ENCODE measurements around the gene PHLPP1. TPM values are rescaled to one million over a fixed set of nuclear protein-coding genes. Genes with fewer than 3 reads are reported as not detected.

The PHLPP1 gene
- total and polyA plus RNA-seq, 4 experiments from 2014 or later: 0.36 to 7.8 (median 6.3) TPM; not detected in 1

GRCh38 chr18:62828091-62828640 is 112.8 kb downstream of the PHLPP1 start:
- no peaks in the 10 kb centered on the region for H3K4me1 Mint-ChIP-seq
- no peak overlapping the region for H3K4me3 ChIP-seq (ENCODE audit: low read length in 2 of 2)
- DNase-seq: no peak
- intact Hi-C loops (cut with micrococcal nuclease): no loop called here
- H3K9me3 ChIP-seq (ENCODE audit: control insufficient read depth in 1 of 2, low read length in 2 of 2): no peaks in the 10 kb centered on the region
- no peaks in the 10 kb centered on the region for H3K27me3 Mint-ChIP-seq
- POLR2A ChIA-PET (ENCODE audit: partially characterized antibody): no interaction called here
- no peaks in the 10 kb centered on the region for H3K9me3 Mint-ChIP-seq
- CTCF ChIA-PET (ENCODE audit: partially characterized antibody): no interaction called here
- peak overlapping the region in 1 of 7 donors; percentile 11 for H3K27ac Mint-ChIP-seq
- no peak overlapping the region for H3K27ac ChIP-seq (ENCODE audit: low read depth, low read length)
- H3K36me3 ChIP-seq (ENCODE audit: insufficient read depth, low read length): no peaks in the 10 kb centered on the region
- no peaks in the 10 kb centered on the region for H3K4me1 ChIP-seq (ENCODE audit: insufficient read depth, low read length)
- H3K27me3 ChIP-seq (ENCODE audit: insufficient read depth, low read length): no peaks in the 10 kb centered on the region
- no peak overlapping the region for H3K4me3 Mint-ChIP-seq
- peaks cover 6 to 9% of the 10 kb centered on the region in 2 donors for H3K36me3 Mint-ChIP-seq

GRCh38 chr18:62828852-62829251 is 113.5 kb downstream of the PHLPP1 start:
- no peaks in the 10 kb centered on the region for H3K27me3 Mint-ChIP-seq
- no peaks in the 10 kb centered on the region for H3K9me3 Mint-ChIP-seq
- H3K4me1 ChIP-seq (ENCODE audit: insufficient read depth, low read length): no peaks in the 10 kb centered on the region
- no peaks in the 10 kb centered on the region for H3K27me3 ChIP-seq (ENCODE audit: insufficient read depth, low read length)
- H3K36me3 ChIP-seq (ENCODE audit: insufficient read depth, low read length): no peaks in the 10 kb centered on the region
- no peak overlapping the region for H3K27ac Mint-ChIP-seq
- H3K4me3 Mint-ChIP-seq: no peak overlapping the region
- no peak overlapping the region for H3K4me3 ChIP-seq (ENCODE audit: low read length in 2 of 2)
- no peak for DNase-seq
- POLR2A ChIA-PET (ENCODE audit: partially characterized antibody): no interaction called here
- peaks cover 0 to 2% (median 0%) of the 10 kb centered on the region in 4 donors for H3K4me1 Mint-ChIP-seq
- no peaks in the 10 kb centered on the region for H3K9me3 ChIP-seq (ENCODE audit: control insufficient read depth in 1 of 2, low read length in 2 of 2)
- intact Hi-C loops (cut with micrococcal nuclease): no loop called here
- CTCF ChIA-PET (ENCODE audit: partially characterized antibody): no interaction called here
- no peak overlapping the region for H3K27ac ChIP-seq (ENCODE audit: low read depth, low read length)
- H3K36me3 Mint-ChIP-seq: peaks cover 6 to 9% of the 10 kb centered on the region in 2 donors

- Histone ChIP-seq H3K4me3 (ENCODE audit: low read length in 2 of 2) (no peak overlapping the region), H3K27ac (ENCODE audit: low read depth, low read length) (no peak overlapping the region), H3K4me1 (ENCODE audit: insufficient read depth, low read length) (no peaks in the 10 kb centered on the region), H3K36me3 (ENCODE audit: insufficient read depth, low read length) (no peaks in the 10 kb centered on the region), H3K9me3 (ENCODE audit: control insufficient read depth in 1 of 2, low read length in 2 of 2) (no peaks in the 10 kb centered on the region), H3K27me3 (ENCODE audit: insufficient read depth, low read length) (no peaks in the 10 kb centered on the region)
- intact Hi-C loops (cut with micrococcal nuclease): no loop called here
- H3K36me3 Mint-ChIP-seq: peaks cover 6 to 9% of the 10 kb centered on the region in 2 donors
- DNase-seq: no peak
- H3K27me3 Mint-ChIP-seq: no peaks in the 10 kb centered on the region
- ChIA-PET POLR2A (ENCODE audit: partially characterized antibody) (no interaction called here), CTCF (ENCODE audit: partially characterized antibody) (no interaction called here)
- no peak overlapping the region for H3K4me3 Mint-ChIP-seq
- no peak overlapping the region for H3K27ac Mint-ChIP-seq
- H3K4me1 Mint-ChIP-seq: peaks cover 0 to 2% (median 0%) of the 10 kb centered on the region in 4 donors
- no peaks in the 10 kb centered on the region for H3K9me3 Mint-ChIP-seq
Observed at GRCh38 chr18:62829936-62830335, 114.6 kb downstream of the PHLPP1 start.

- Histone ChIP-seq H3K36me3 (ENCODE audit: insufficient read depth, low read length) (no peaks in the 10 kb centered on the region), H3K4me3 (ENCODE audit: low read length in 2 of 2) (no peak overlapping the region), H3K4me1 (ENCODE audit: insufficient read depth, low read length) (no peaks in the 10 kb centered on the region), H3K9me3 (ENCODE audit: control insufficient read depth in 1 of 2, low read length in 2 of 2) (no peaks in the 10 kb centered on the region), H3K27ac (ENCODE audit: low read depth, low read length) (no peak overlapping the region), H3K27me3 (ENCODE audit: insufficient read depth, low read length) (no peaks in the 10 kb centered on the region)
- H3K27me3 Mint-ChIP-seq: no peaks in the 10 kb centered on the region
- peaks cover 6 to 9% of the 10 kb centered on the region in 2 donors for H3K36me3 Mint-ChIP-seq
- peaks cover 0 to 2% (median 0%) of the 10 kb centered on the region in 4 donors for H3K4me1 Mint-ChIP-seq
- ChIA-PET CTCF (ENCODE audit: partially characterized antibody) (no interaction called here), POLR2A (ENCODE audit: partially characterized antibody) (no interaction called here)
- no peak overlapping the region for H3K4me3 Mint-ChIP-seq
- H3K27ac Mint-ChIP-seq: peak overlapping the region in 2 of 7 donors; percentile 0 to 25
- intact Hi-C loops (cut with micrococcal nuclease): no loop called here
- no peaks in the 10 kb centered on the region for H3K9me3 Mint-ChIP-seq
- DNase-seq: no peak
Observed at GRCh38 chr18:62832282-62832681, 116.9 kb downstream of the PHLPP1 start.

- no peak overlapping the region for H3K4me3 ChIP-seq (ENCODE audit: low read length in 2 of 2)
- Mint-ChIP-seq H3K27me3 (no peaks in the 10 kb centered on the region), H3K9me3 (no peaks in the 10 kb centered on the region), H3K27ac (peak overlapping the region in 1 of 7 donors; percentile 7), H3K36me3 (peaks cover 6 to 9% of the 10 kb centered on the region in 2 donors), H3K4me1 (peaks cover 0 to 2% (median 0%) of the 10 kb centered on the region in 4 donors), H3K4me3 (no peak overlapping the region)
- no peaks in the 10 kb centered on the region for H3K36me3 ChIP-seq (ENCODE audit: insufficient read depth, low read length)
- ChIA-PET POLR2A (ENCODE audit: partially characterized antibody) (no interaction called here), CTCF (ENCODE audit: partially characterized antibody) (no interaction called here)
- intact Hi-C loops (cut with micrococcal nuclease): no loop called here
- H3K9me3 ChIP-seq (ENCODE audit: control insufficient read depth in 1 of 2, low read length in 2 of 2): no peaks in the 10 kb centered on the region
- no peak overlapping the region for H3K27ac ChIP-seq (ENCODE audit: low read depth, low read length)
- H3K4me1 ChIP-seq (ENCODE audit: insufficient read depth, low read length): no peaks in the 10 kb centered on the region
- no peak for DNase-seq
- no peaks in the 10 kb centered on the region for H3K27me3 ChIP-seq (ENCODE audit: insufficient read depth, low read length)
Observed at GRCh38 chr18:62833494-62833893, 118.2 kb downstream of the PHLPP1 start.

- Histone ChIP-seq H3K27ac (ENCODE audit: low read depth, low read length) (no peak overlapping the region), H3K36me3 (ENCODE audit: insufficient read depth, low read length) (no peaks in the 10 kb centered on the region), H3K9me3 (ENCODE audit: control insufficient read depth in 1 of 2, low read length in 2 of 2) (no peaks in the 10 kb centered on the region), H3K4me1 (ENCODE audit: insufficient read depth, low read length) (no peaks in the 10 kb centered on the region), H3K4me3 (ENCODE audit: low read length in 2 of 2) (no peak overlapping the region), H3K27me3 (ENCODE audit: insufficient read depth, low read length) (no peaks in the 10 kb centered on the region)
- H3K27me3 Mint-ChIP-seq: no peaks in the 10 kb centered on the region
- no peak overlapping the region for H3K27ac Mint-ChIP-seq
- POLR2A ChIA-PET (ENCODE audit: partially characterized antibody): no interaction called here
- H3K4me1 Mint-ChIP-seq: peaks cover 0 to 2% (median 0%) of the 10 kb centered on the region in 4 donors
- CTCF ChIA-PET (ENCODE audit: partially characterized antibody): no interaction called here
- peaks cover 6 to 9% of the 10 kb centered on the region in 2 donors for H3K36me3 Mint-ChIP-seq
- no peak for DNase-seq
- intact Hi-C loops (cut with micrococcal nuclease): no loop called here
- no peak overlapping the region for H3K4me3 Mint-ChIP-seq
- H3K9me3 Mint-ChIP-seq: no peaks in the 10 kb centered on the region
Observed at GRCh38 chr18:62834715-62835114, 119.4 kb downstream of the PHLPP1 start.

- Mint-ChIP-seq H3K36me3 (no peaks in the 10 kb centered on the region), H3K4me1 (peaks cover 0 to 2% (median 0%) of the 10 kb centered on the region in 4 donors), H3K27me3 (no peaks in the 10 kb centered on the region), H3K4me3 (no peak overlapping the region), H3K9me3 (no peaks in the 10 kb centered on the region), H3K27ac (no peak overlapping the region)
- Histone ChIP-seq H3K36me3 (ENCODE audit: insufficient read depth, low read length) (no peaks in the 10 kb centered on the region), H3K9me3 (ENCODE audit: control insufficient read depth in 1 of 2, low read length in 2 of 2) (no peaks in the 10 kb centered on the region), H3K4me3 (ENCODE audit: low read length in 2 of 2) (no peak overlapping the region), H3K27ac (ENCODE audit: low read depth, low read length) (no peak overlapping the region), H3K4me1 (ENCODE audit: insufficient read depth, low read length) (no peaks in the 10 kb centered on the region), H3K27me3 (ENCODE audit: insufficient read depth, low read length) (no peaks in the 10 kb centered on the region)
- intact Hi-C loops (cut with micrococcal nuclease): no loop called here
- CTCF ChIA-PET (ENCODE audit: partially characterized antibody): no interaction called here
- DNase-seq: no peak
- POLR2A ChIA-PET (ENCODE audit: partially characterized antibody): no interaction called here
Observed at GRCh38 chr18:62837011-62837410, 121.7 kb downstream of the PHLPP1 start.
